Ovary (tissue), 9 donors: Measurements from ENCODE around the gene ANKRD35. TPM values are rescaled to one million over a fixed set of nuclear protein-coding genes. Genes with fewer than 3 reads are reported as not detected.
A peak's percentile ranks its signal among the peaks of the same experiment; 100 is the strongest.
"Not testable (repeated sequence)": the region's sequence is repeated elsewhere in the genome, so short reads cannot be mapped to it uniquely, and the experiment has no call there.

Experiments used
- DNase-seq, 5 donors: peaks; one replicate each; pipeline ENCODE4 v3.0.0-alpha.2; 2019 to 2020
- H3K27ac ChIP-seq, 2 donors: fragments of 200-600 bp; one replicate each; pipeline versions ENCODE4 v1.5.1 to v1.8.0; 2019 to 2022
- H3K27me3 ChIP-seq: fragments of 200-600 bp; one replicate; pipeline ENCODE4 v1.8.0; 2022
- H3K36me3 ChIP-seq: fragments of 200-600 bp; sonication (generic); one replicate; pipeline ENCODE4 v1.5.1; 2019
- H3K4me1 ChIP-seq: one replicate; pipeline ENCODE4 v1.8.1; 2013; ENCODE audit warnings: mild to moderate bottlenecking, moderate library complexity; ENCODE audit not compliant: insufficient read depth
- H3K4me3 ChIP-seq: fragments of 200-600 bp; sonication (generic); one replicate; pipeline ENCODE4 v1.5.1; 2017
- H3K9me3 ChIP-seq, 2 donors: fragments of 200-600 bp in 1 of 2; sonication (generic) in 1 of 2; one replicate each; pipeline versions ENCODE4 v1.5.1 to v1.8.1; 2013 to 2019; ENCODE audit warnings: mild to moderate bottlenecking in 1 of 2, moderate library complexity in 1 of 2
- EP300 ChIP-seq: sonication (generic); formaldehyde crosslinking; IDR thresholded peaks from one replicate; pipeline ENCODE4 v1.6.1; 2017; ENCODE audit warnings: antibody characterized with exemption
- POLR2A ChIP-seq: fragments of 450-650 bp; IDR thresholded peaks from one replicate; pipeline ENCODE4 v1.6.1; 2017; ENCODE audit warnings: antibody characterized with exemption, mild to moderate bottlenecking, moderate library complexity
- WGBS, 3 donors: extraction: QIAGEN DNeasy Blood & Tissue Kit in 1 of 3; methylation state at CpG; one replicate each; pipeline versions ENCODE4 v1.1.5 to v1.1.7; 2013 to 2017; 5-methylcytosine and 5-hydroxymethylcytosine counted together
- intact Hi-C, 4 donors: fragments of 100-400 bp; cut with DNase I; formaldehyde crosslinking; loops; one replicate each; pipeline versions ENCODE4 v1.11.0 to v1.15.1; 2022 to 2023
- polyA plus RNA-seq, 2 donors: library from polyadenylated mRNA; stranded (reverse); fragments of 200-250 nt in 1 of 2; fragments of 350-450 nt in 1 of 2; fragmentation: Illumina TruSeq in 1 of 2; extraction: RNeasy Lipid Tissue Mini Kit (QIAGEN cat#74804) in 1 of 2; gene quantifications; one replicate each; pipeline ENCODE4 v1.2.3, GENCODE V29; 2013 to 2014
- total RNA-seq, 7 donors: library from RNA; depleted of rRNA in 2 of 7; stranded (reverse); fragments of >200 nt in 2 of 7; fragmentation: NEBNext Ultra II Directional in 3 of 7; extraction: Animal tissue kit (Norgen Biotek cat#: 25700) in 3 of 7; gene quantifications; one replicate each; pipeline versions ENCODE4 v1.1.0 to v1.2.4, GENCODE V29; 2016 to 2023
- TF ChIP-seq, protein P1 (sequence below), 3 donors: fragments of 450-650 bp in 2 of 3; fragments of 200-600 bp in 1 of 3; IDR thresholded peaks; one replicate each; pipeline versions ENCODE4 v1.5.1 to v1.8.0; 2016 to 2022; ENCODE audit warnings: antibody characterized with exemption in 3 of 3, mild to moderate bottlenecking in 1 of 3
- donor health status: DM: no; HTN: no; CAD: no; lungs with moderate emphysema.
- donor health status: DM: no; HTN: no; CAD: no.
- donor health status: Bipolar disorder and iron deficiency.
- donor health status: DM: yes; HTN: yes; CAD: no.
- donor health status: DM: no; HTN: no; CAD: no.
- donor health status: DM: yes; HTN: yes; CAD: no.

The ANKRD35 gene
- total and polyA plus RNA-seq, 9 donors, result 2.1 to 6.5 (median 2.8) TPM

- intact Hi-C loops, result no loop called here
- 68 to 73% (median 68%) methylated on average over 2 of the region's 2 CpGs for WGBS, 3 donors
- H3K4me3 ChIP-seq, result no peak overlapping the region
Measured at GRCh38 chr1:145922266-145922665, 36.6 kb upstream of the ANKRD35 start.

GRCh38 chr1:145920297-145920696, 34.6 kb upstream of the ANKRD35 start:
- H3K9me3 ChIP-seq, DNase-seq, H3K4me3 ChIP-seq, intact Hi-C loops, H3K36me3 ChIP-seq, H3K27ac ChIP-seq, H3K27me3 ChIP-seq: not testable (repeated sequence)
- H3K4me1 ChIP-seq, result peaks cover 11% of the 10 kb centered on the region
- 84 to 87% (median 87%) methylated on average over 2 to 3 of the region's 4 CpGs for WGBS, 3 donors

More at GRCh38 chr1:145922266-145922665, 36.6 kb upstream of the ANKRD35 start:
- H3K4me1 ChIP-seq, result peaks cover 13% of the 10 kb centered on the region
- no peaks in the 10 kb centered on the region for H3K9me3 ChIP-seq
- TF ChIP-seq, protein P1, sequence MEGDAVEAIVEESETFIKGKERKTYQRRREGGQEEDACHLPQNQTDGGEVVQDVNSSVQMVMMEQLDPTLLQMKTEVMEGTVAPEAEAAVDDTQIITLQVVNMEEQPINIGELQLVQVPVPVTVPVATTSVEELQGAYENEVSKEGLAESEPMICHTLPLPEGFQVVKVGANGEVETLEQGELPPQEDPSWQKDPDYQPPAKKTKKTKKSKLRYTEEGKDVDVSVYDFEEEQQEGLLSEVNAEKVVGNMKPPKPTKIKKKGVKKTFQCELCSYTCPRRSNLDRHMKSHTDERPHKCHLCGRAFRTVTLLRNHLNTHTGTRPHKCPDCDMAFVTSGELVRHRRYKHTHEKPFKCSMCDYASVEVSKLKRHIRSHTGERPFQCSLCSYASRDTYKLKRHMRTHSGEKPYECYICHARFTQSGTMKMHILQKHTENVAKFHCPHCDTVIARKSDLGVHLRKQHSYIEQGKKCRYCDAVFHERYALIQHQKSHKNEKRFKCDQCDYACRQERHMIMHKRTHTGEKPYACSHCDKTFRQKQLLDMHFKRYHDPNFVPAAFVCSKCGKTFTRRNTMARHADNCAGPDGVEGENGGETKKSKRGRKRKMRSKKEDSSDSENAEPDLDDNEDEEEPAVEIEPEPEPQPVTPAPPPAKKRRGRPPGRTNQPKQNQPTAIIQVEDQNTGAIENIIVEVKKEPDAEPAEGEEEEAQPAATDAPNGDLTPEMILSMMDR (IDR thresholded peaks at IDR 0.05), result no peak
- TF ChIP-seq EP300, result no peak
- no peak for TF ChIP-seq POLR2A
- H3K27ac ChIP-seq, result no peak overlapping the region
- H3K36me3 ChIP-seq, result no peaks in the 10 kb centered on the region
- H3K27me3 ChIP-seq, result no peaks in the 10 kb centered on the region
- no peak for DNase-seq

- intact Hi-C loops, result loop anchor here in 2 of 4 donors (5.0 kb wide), 1 partner anchor 43 kb away; the partner anchor contains the start of genes ANKRD34A (in 2 of the 2) and POLR3GL (in 2 of the 2)
- Histone ChIP-seq H3K27me3 (no peaks in the 10 kb centered on the region), H3K9me3 (no peaks in the 10 kb centered on the region), H3K36me3 (no peaks in the 10 kb centered on the region), H3K4me3 (peak overlapping the region; percentile 59), H3K27ac (peak overlapping the region; percentile 60 to 64), H3K4me1 (peaks cover 11% of the 10 kb centered on the region)
- peak; percentile 63 to 79 (median 69) for DNase-seq
- 1 to 2% (median 1%) methylated on average over 33 of the region's 33 CpGs for WGBS, 3 donors
- TF ChIP-seq POLR2A, result no peak
- TF ChIP-seq, protein P1 (IDR thresholded peaks at IDR 0.05), result no peak
- no peak for TF ChIP-seq EP300
Measured at GRCh38 chr1:145918992-145919939, 33.6 kb upstream of the ANKRD35 start.

GRCh38 chr1:145918144-145918991, 32.7 kb upstream of the ANKRD35 start, which contains the start of gene PEX11B:
PEX11B (minus strand) TSS chr1:145918717; CDS start chr1:145918688, 29 bp downstream.
- intact Hi-C loops, result loop anchor here in 2 of 4 donors (5.0 kb wide), 1 partner anchor 44 kb away; the partner anchor contains the start of genes ANKRD34A (in 2 of the 2) and POLR3GL (in 2 of the 2)
- peak within 1 kb of the TSS; percentile 60 to 64 for H3K27ac ChIP-seq
- TF ChIP-seq EP300 (no peak), POLR2A (peak; percentile 53)
- TF ChIP-seq, protein P1 (IDR thresholded peaks at IDR 0.05), result peak in 1 of 3 donors; percentile 27
- peak; percentile 87 to 93 (median 91) for DNase-seq
- H3K9me3 ChIP-seq, result no peaks in the 10 kb centered on the region
- WGBS, 3 donors, result 0 to 2% (median 1%) methylated on average over 50 to 51 of the region's 51 CpGs
- H3K36me3 ChIP-seq, result no peaks in the 10 kb centered on the region
- no peaks in the 10 kb centered on the region for H3K27me3 ChIP-seq
- peaks cover 11% of the 10 kb centered on the region for H3K4me1 ChIP-seq
- H3K4me3 ChIP-seq, result peak within 1 kb of the TSS; percentile 59
